Measurements from ENCODE around the gene ZBTB20. TPM values are rescaled to one million over a fixed set of nuclear protein-coding genes. Genes with fewer than 3 reads are reported as not detected.

Gene ZBTB20
- polyA plus RNA-seq, 1 of the 3 experiments (the other 2 are of a cell fraction) = 0.43 TPM

GRCh38 chr3:114460459-114460858 lies 686.6 kb downstream of the ZBTB20 start:
- Histone ChIP-seq H3K79me2 (ENCODE audit: insufficient read depth) (no peaks in the 10 kb centered on the region), H3K27ac (ENCODE audit: low read depth in 2 of 2, low read length in 1 of 2) (no peak overlapping the region), H3K4me1 (ENCODE audit: control insufficient read depth in 1 of 2, insufficient read depth in 2 of 2, low read depth in 1 of 2, low read length in 1 of 2) (peaks cover 0 to under 1% of the 10 kb centered on the region in 2 experiments; a peak in 1 of 4 replicates), H2AFZ (ENCODE audit: low read depth) (no peak overlapping the region), H3K27me3 (ENCODE audit: insufficient read depth) (no peaks in the 10 kb centered on the region), H3K9me2 (no peaks in the 10 kb centered on the region), H3F3A (replicated peaks; ENCODE audit: insufficient read depth) (no peaks in the 10 kb centered on the region), H3K9ac (no peak overlapping the region), H3K4me2 (no peak overlapping the region), H3K4me3 (ENCODE audit: low read depth in 2 of 2, low read length in 1 of 2) (no peak overlapping the region), H3K36me3 (replicated peaks in 1 of 2; ENCODE audit: control insufficient read depth in 1 of 2, insufficient read depth in 2 of 2, low read length in 1 of 2) (no peaks in the 10 kb centered on the region), H3K9me3 (no peaks in the 10 kb centered on the region), H4K20me1 (ENCODE audit: insufficient read depth) (no peaks in the 10 kb centered on the region; the same call in 1 of the 2 replicates)
- ChIA-PET CTCF (interaction anchor here (1.1 to 1.5 kb wide), 2 partner anchors 11 to 77 kb away, joined by 3 to 4 read pairs; no protein-coding TSS in a partner anchor), POLR2A (no interaction called here)
- 100% methylated on average over 1 of the region's 1 CpG for WGBS (ENCODE audit: low lambda C conversion rate)
- no peak for DNase-seq
- TF ChIP-seq MEF2A (IDR thresholded peaks at IDR 0.05; ENCODE audit: borderline replicate concordance, low read depth) (no peak), SIN3A (IDR thresholded peaks at IDR 0.05; ENCODE audit: borderline replicate concordance, low read depth, low read length) (no peak), FOSL2 (IDR thresholded peaks at IDR 0.05; ENCODE audit: borderline replicate concordance, low read depth) (no peak), RCOR1 (IDR thresholded peaks at IDR 0.05; ENCODE audit: low read length) (no peak), ELF1 (IDR thresholded peaks at IDR 0.05) (no peak), RXRA (IDR thresholded peaks at IDR 0.05; ENCODE audit: borderline replicate concordance, low read depth) (no peak), NRF1 (IDR thresholded peaks at IDR 0.05; ENCODE audit: low read depth, low read length) (no peak), USF2 (IDR thresholded peaks at IDR 0.05; ENCODE audit: borderline replicate concordance, low read depth, low read length) (no peak), NFIC (IDR thresholded peaks at IDR 0.05; ENCODE audit: borderline replicate concordance) (no peak), ZBTB33 (IDR thresholded peaks at IDR 0.05; ENCODE audit: borderline replicate concordance, low read depth) (no peak), TAF1 (IDR thresholded peaks at IDR 0.05; ENCODE audit: borderline replicate concordance, low read depth, low read length) (no peak), TEAD4 (IDR thresholded peaks at IDR 0.05; ENCODE audit: borderline replicate concordance, insufficient read depth) (no peak), EZH2phosphoT487 (IDR thresholded peaks at IDR 0.05; ENCODE audit: borderline replicate concordance, low read depth) (no peak), CHD2 (IDR thresholded peaks at IDR 0.05; ENCODE audit: low read length, partially characterized antibody) (no peak), JUND (IDR thresholded peaks at IDR 0.05) (no peak), MAX (IDR thresholded peaks at IDR 0.05; ENCODE audit: low read depth) (no peak)

Data from SK-N-SH (cell line).